H7 (cell line): Measurements from ENCODE around the gene PTPRD. TPM values are rescaled to one million over a fixed set of nuclear protein-coding genes. Genes with fewer than 3 reads are reported as not detected.

ENCODE experiments used
- DNase-seq: peaks from one replicate; pipeline ENCODE4 v3.0.0; 2012
- H3K27me3 ChIP-seq: 2 replicates; pipeline ENCODE4 v1.6.0; 2011; ENCODE audit warnings: mild to moderate bottlenecking, low read length; ENCODE audit not compliant: control insufficient read depth, insufficient read depth
- H3K36me3 ChIP-seq: replicated peaks from 2 replicates; pipeline ENCODE4 v1.5.1; 2011; ENCODE audit warnings: low read length; ENCODE audit not compliant: control insufficient read depth, insufficient read depth
- H3K4me3 ChIP-seq: 2 replicates; pipeline ENCODE4 v1.5.1; 2011; ENCODE audit warnings: low read depth, mild to moderate bottlenecking, control low read depth, low read length, moderate library complexity; ENCODE audit not compliant: insufficient read depth
- total RNA-seq: library from RNA; depleted of rRNA; stranded (reverse); fragments of >200 nt; shearing (Covaris generic); gene quantifications from 2 replicates; pipeline ENCODE4 v1.2.3, GENCODE V29; 2014

The PTPRD gene
- total RNA-seq, 1 experiment from 2014 or later, result 21.5 TPM

DNA sequence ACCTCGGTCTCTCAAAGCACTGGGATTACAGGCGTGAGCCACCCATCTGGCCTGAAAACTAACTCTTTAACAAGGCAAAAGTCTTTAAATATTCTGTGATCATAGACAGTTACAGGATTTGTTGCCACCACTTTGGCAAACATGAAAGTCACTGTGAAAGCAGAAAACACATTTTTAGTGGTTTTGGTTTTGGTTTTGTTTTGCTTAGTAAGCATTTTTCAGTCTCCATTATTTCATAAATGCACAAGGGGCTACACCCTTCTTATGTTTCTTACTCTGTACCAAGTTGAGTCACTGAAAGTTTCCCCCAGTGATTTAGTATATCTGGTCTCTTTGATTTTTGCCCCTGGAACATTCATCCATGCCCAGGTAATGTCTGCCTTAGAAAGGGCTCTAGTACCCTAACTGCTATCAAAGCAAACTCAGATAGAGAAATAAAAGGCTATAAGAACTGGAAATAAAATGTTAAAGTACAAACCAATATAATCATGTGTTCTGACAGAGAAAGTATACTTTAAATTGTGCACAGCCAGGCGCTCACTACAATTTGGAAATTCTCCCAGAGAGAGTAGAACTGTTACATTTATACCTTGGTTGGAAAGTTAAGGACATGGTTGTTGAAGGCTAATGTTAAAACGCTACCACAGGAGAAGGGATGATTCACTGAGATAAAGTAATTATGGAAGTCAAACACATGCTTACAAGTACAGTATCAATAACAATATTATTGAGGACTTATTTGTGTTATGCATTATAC is 1790.7 kb downstream of the PTPRD start:
- DNase-seq, result no peak
- H3K27me3 ChIP-seq, result no peaks in the 10 kb centered on the region
- H3K4me3 ChIP-seq, result no peak overlapping the region
- H3K36me3 ChIP-seq, result no peaks in the 10 kb centered on the region

DNA sequence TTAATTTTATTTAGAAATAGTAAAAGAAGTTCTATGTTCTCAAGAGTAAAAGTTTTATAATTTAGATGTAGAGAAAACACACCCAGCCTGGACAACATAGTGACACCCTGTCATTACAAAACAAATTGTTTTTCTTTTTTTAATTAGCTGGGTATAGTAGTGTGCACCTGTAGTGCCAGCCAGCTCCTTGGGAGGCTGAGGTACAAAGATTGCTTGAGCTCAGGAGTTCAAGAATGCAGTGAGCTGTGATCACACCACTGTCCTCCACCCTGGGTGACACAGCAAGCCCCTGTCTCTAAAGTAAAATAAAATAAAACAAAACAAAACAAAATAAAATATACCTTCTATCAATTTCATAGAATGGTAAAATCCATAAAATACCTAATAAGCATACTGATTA is 1795.5 kb downstream of the PTPRD start:
- H3K4me3 ChIP-seq, result no peak overlapping the region
- H3K27me3 ChIP-seq, result no peaks in the 10 kb centered on the region
- no peaks in the 10 kb centered on the region for H3K36me3 ChIP-seq
- no peak for DNase-seq

DNA sequence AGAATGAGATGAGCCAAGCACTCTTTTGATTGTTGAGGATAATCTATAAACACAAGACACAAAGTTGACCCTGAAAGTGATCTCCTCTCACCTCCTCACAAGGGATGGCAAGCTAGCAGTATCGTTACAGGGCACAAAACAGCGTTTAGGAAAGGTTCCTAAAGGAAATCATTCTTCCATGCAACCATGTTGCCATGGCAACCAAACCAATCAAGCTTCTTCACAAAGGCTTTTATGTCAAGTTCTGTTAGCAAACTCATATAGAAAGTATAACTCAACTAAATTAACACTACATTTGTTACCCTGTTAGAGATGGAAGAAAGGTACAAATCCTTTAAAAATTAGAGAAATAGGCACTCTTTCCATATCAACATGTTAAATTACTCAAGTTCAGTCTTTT is 1796.4 kb downstream of the PTPRD start:
- H3K4me3 ChIP-seq, result no peak overlapping the region
- no peaks in the 10 kb centered on the region for H3K27me3 ChIP-seq
- H3K36me3 ChIP-seq, result no peaks in the 10 kb centered on the region
- DNase-seq, result peak; percentile 1

DNA sequence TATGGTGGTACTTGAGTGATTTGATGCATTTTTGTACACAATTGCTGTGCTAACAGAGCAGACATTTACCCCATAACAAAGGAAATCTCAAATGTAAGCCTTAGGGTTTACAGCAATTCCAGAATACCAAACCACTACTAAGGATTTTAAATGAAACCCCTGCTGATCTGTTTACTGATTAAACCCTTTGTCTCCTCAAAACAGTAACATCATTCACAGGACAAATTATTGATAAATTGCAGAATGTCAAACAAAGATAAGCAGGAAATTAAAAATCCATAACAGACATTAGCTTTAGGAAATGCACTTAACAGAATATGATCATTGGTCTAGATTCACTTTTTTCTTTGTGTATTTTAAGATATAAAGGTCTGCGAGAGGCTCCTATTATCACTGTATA is 1796.9 kb downstream of the PTPRD start:
- no peaks in the 10 kb centered on the region for H3K27me3 ChIP-seq
- DNase-seq, result no peak
- no peaks in the 10 kb centered on the region for H3K36me3 ChIP-seq
- H3K4me3 ChIP-seq, result no peak overlapping the region

DNA sequence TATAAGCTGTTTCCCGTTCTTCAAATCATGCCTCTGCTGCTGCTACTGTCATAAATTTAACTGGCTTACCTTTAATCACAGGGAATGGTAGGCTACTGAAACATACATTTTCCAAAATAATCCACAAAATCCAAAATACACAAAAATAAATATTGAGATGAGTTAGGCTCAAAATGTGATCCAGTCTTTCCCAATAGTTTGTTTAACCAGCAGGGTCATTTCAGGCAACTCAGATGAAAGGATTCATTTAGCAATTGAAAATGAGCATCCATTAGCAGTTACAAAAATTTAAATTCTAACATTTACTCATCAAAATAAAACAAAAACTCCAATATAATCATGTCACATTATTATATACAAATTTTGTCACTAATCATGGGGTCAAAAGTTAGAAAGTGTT is 1797.6 kb downstream of the PTPRD start:
- Histone ChIP-seq H3K4me3 (no peak overlapping the region), H3K36me3 (no peaks in the 10 kb centered on the region), H3K27me3 (no peaks in the 10 kb centered on the region)
- no peak for DNase-seq

DNA sequence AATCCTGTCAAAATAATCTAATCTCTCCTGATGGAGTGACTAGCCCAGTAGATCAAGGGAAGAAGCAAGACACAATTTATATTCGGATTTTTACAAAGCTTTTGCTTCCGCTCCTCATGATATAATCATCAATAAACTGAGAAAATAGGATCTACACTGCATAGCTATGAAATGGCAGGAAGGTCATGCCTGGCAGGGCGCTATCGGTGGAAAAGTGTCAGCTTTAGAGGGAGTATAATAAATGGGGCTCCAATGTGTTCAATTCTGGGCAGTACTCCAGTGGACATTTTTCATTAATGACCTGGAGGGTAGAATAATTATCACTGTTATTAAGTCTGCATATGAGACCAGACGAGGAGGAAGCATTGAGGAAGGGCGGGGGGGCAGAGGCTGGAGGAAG is 1799.9 kb downstream of the PTPRD start:
- Histone ChIP-seq H3K36me3 (no peaks in the 10 kb centered on the region), H3K27me3 (no peaks in the 10 kb centered on the region), H3K4me3 (no peak overlapping the region)
- DNase-seq, result no peak

DNA sequence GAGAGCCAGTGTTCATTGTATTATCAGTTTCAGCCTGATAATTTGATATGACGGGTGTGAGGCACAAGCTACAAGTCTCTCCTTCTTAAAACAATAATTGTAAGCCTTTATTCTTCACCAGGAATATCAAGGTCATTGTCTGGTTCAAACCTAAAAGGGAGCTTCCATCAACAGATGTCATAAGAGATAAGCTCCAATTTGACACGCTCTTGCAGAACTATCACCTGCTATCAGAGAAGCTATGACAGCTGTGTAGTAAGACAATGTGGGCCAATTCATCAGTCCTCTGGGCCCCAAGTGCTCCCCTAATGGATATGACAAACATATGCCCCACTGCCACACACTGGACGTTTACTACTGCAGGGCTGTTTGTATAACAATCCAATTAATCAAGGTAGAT is 1803.1 kb downstream of the PTPRD start:
- Histone ChIP-seq H3K27me3 (no peaks in the 10 kb centered on the region), H3K4me3 (no peak overlapping the region), H3K36me3 (no peaks in the 10 kb centered on the region)
- no peak for DNase-seq

DNA sequence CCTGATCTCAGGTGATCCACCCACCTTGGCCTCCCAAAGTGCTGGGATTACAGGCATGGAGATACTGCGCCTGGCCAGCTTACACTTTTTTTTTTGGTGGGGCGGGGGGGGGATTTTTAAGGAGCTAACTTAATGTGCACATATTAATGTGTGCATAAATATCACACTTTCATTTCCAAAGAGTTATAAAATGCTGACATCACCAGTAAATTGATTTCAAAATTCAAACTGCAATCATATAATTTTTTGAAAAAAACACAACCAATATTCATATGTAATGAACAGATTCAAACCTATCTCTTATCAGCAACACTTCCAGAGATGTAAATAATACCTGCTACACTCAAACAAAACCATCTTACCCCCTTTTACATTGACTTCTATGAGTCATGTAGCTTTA is 1806.7 kb downstream of the PTPRD start:
- H3K4me3 ChIP-seq, result no peak overlapping the region
- no peaks in the 10 kb centered on the region for H3K36me3 ChIP-seq
- no peak for DNase-seq
- H3K27me3 ChIP-seq, result no peaks in the 10 kb centered on the region

DNA sequence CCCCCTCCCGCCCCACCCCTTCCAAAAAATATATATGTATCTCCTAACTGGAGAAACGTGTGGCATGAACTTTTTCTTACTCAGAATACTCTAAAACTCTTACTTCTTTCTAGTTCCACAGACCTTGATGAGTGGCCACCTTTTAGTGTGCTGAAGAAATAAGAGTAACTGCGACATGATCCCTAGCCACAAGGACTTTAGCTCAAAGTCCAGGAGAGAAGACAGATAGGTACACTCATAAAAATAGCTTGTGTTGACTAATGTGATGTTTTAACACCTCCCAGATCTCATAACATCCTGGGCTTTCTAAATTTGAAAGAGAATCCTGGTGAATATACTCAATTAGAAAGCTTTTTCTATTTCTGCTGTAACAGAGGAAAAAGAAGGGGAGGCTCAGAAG is 1808.2 kb downstream of the PTPRD start:
- Histone ChIP-seq H3K4me3 (no peak overlapping the region), H3K27me3 (no peaks in the 10 kb centered on the region), H3K36me3 (no peaks in the 10 kb centered on the region)
- DNase-seq, result no peak

DNA sequence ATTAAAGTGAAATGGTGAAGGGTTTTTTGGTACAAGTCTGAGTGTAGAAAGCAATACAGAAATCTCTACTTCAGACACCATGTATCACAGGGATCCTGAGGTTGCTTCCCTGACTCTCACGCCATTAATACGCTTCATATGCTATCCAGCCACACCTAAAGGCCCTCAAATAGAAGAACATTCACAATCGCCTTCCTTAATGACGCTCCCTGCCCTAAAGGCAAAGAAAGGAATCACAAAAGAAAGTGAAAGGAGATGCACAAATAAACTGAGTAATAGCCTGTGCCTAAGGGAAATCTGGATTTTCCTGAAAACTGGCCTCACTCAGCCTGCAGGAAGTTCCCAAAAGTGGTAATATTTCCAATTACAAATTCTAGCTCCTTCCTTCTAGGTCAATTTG is 1810.6 kb downstream of the PTPRD start:
- no peaks in the 10 kb centered on the region for H3K27me3 ChIP-seq
- H3K36me3 ChIP-seq, result no peaks in the 10 kb centered on the region
- no peak for DNase-seq
- H3K4me3 ChIP-seq, result no peak overlapping the region

DNA sequence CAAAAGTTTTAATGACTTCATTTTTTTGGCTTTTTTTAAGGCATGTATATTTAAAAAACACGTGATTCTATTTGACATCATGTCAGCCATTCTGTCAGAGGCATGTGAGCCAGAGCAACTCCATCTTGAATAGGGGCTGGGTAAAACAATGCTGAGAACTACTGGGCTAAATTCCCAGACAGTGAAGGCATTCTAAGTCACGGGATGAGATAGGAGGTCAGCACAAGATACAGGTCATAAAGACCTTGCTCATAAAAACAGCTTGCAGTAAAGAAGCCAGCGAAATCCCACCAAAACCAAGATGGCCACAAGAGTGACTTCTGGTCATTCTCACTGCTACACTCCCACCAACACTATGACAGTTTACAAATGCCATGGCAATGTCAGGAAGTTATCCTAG is 1812.6 kb downstream of the PTPRD start:
- no peaks in the 10 kb centered on the region for H3K27me3 ChIP-seq
- no peak for DNase-seq
- no peaks in the 10 kb centered on the region for H3K36me3 ChIP-seq
- no peak overlapping the region for H3K4me3 ChIP-seq

DNA sequence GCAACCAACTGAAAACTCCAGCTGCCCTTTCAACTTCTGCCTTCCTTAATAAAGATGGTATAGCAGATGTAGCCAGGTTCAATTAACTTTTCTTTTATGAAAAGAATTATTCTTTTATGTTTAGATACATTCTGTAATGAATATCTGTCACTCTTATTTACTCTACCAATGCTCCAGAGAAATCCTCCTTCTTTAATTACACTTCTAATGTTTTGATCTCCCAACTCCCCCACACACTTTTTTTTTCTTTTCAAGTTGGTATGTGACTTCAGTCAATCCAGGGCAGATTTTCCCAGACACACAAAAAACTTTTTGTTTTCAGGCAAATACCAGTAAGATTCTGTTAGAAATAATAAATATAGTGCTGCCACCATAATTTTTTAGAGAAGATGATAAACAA is 1813.2 kb downstream of the PTPRD start:
- no peak for DNase-seq
- Histone ChIP-seq H3K36me3 (no peaks in the 10 kb centered on the region), H3K27me3 (no peaks in the 10 kb centered on the region), H3K4me3 (no peak overlapping the region)

DNA sequence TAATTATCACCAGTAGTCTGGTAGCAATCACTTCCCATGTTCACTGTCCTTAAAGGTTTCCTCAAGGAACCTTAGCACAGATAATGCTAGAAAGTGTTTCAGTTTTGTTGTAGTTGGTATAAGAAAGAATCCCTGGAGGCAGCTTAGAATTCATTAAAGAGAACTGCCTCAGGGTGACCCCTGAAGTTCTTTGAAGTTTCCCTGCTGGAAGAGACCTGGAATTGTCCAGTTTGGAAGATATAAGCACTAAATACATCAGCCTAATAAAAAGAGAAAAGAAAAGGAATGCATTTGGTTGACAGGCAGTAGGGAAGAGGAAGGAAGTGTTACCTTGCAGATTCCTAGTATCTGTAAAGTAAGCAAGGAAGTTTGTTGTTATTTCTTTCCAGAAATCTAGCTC is 1813.6 kb downstream of the PTPRD start:
- Histone ChIP-seq H3K36me3 (no peaks in the 10 kb centered on the region), H3K4me3 (no peak overlapping the region), H3K27me3 (no peaks in the 10 kb centered on the region)
- no peak for DNase-seq

DNA sequence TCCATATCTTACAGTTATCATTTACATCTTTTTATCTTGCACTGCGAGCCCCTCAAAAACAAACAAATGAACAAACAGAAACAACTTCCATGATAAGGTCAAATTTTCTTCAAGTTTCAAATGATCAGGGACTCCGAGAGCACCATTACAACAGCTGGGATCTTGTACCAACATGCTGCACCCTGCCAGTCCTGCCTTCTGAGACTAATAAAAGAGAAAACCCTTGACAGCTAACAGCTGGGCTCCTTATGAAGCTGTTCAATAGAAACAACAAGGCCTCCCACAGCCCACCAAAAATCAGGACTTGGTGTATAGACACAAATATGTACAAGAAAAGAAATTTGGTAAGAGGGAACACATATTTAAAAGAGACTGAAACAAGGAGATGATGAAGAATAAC is 1828.0 kb downstream of the PTPRD start:
- Histone ChIP-seq H3K36me3 (no peaks in the 10 kb centered on the region), H3K4me3 (no peak overlapping the region), H3K27me3 (no peaks in the 10 kb centered on the region)
- DNase-seq, result no peak

DNA sequence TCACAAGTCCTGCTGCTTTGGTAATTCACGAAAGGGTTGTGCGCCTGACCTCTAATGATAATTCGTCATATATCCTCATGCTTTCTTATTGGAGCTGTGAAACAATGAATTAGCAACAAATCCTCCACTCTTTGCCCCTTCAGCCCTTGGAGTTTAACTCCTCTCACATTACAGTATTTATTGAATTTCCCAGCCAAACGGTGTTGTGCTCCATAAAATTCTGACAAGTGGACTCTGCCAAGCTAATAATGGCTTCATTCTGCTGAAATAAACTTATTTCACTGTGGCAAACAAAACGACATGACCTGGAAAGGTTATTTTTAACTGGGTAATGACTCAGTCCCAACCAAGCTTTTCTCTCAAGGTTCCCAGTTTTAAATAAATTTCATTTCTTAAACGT is 1828.9 kb downstream of the PTPRD start:
- Histone ChIP-seq H3K4me3 (no peak overlapping the region), H3K27me3 (no peaks in the 10 kb centered on the region), H3K36me3 (no peaks in the 10 kb centered on the region)
- DNase-seq, result no peak

DNA sequence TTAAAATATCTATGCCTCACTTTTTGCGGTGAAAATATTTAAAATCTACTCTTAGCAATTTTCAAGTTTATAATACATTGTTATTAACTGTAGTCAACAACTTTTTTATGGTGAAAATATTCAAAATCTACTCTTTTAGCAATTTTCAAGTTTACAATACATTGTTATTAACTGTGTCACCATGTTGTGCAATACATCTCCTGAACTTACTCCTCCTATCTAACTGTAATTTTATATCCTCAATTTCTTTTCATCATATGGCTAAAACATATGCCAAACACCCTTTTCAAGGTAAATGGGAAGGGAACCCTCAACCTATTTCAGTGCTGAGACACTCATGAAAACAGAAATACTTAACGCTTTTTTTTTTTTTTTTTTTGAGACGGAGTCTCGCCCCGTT is 1830.6 kb downstream of the PTPRD start:
- no peak for DNase-seq
- no peaks in the 10 kb centered on the region for H3K27me3 ChIP-seq

More for the DNA sequence above, 1830.6 kb downstream of the PTPRD start:
- Histone ChIP-seq H3K36me3 (no peaks in the 10 kb centered on the region), H3K4me3 (no peak overlapping the region)
